B cell (primary cell): ENCODE data around the gene USP36. TPM values are rescaled to one million over a fixed set of nuclear protein-coding genes. Genes with fewer than 3 reads are reported as not detected.

Source experiments
- ATAC-seq: fragments of 200-7000 bp; cut with Tn5 transposase; one replicate; pipeline ENCODE4 v1.10.0; 2021; ENCODE audit warnings: low read depth, mild to moderate bottlenecking, moderate number of reproducible peaks, moderate library complexity
- CTCF ChIA-PET: fragments of 350-600 bp; sonication (Branson Sonifier 250); formaldehyde crosslinking; loops from one replicate; lab custom pipeline; 2021; ENCODE audit warnings: antibody characterized with exemption, inconsistent platforms; lab: Charles Lee
- POLR2A ChIA-PET: fragments of 350-600 bp; sonication (Branson Sonifier 250); formaldehyde crosslinking; loops from one replicate; lab custom pipeline; 2021; ENCODE audit warnings: antibody characterized with exemption; lab: Charles Lee
- DNase-seq: peaks from one replicate; pipeline ENCODE4 v3.0.0; 2013
- H2AFZ ChIP-seq: 2 replicates; pipeline ENCODE4 v1.6.1; 2012; ENCODE audit warnings: mild to moderate bottlenecking, low read depth, low read length; ENCODE audit not compliant: insufficient read depth, poor library complexity, severe bottlenecking
- H3K27ac ChIP-seq, 2 donors: 1 replicate in 1 of 2; 2 replicates in 1 of 2; pipeline ENCODE4 v1.5.1; 2012 to 2013; ENCODE audit warnings: low read length in 2 of 2, mild to moderate bottlenecking in 2 of 2, moderate library complexity in 1 of 2
- H3K27me3 ChIP-seq, 4 experiments: fragments of 200-600 bp in 1 of 4; sonication (generic) in 1 of 4; replicated peaks in 1 of 4; 1 replicate in 2 of 4; 2 replicates in 2 of 4; pipeline versions ENCODE4 v1.6.1 to v1.7.0; 2013 to 2016; ENCODE audit warnings: low read length in 3 of 4, mild to moderate bottlenecking in 2 of 4, mixed read lengths in 1 of 4, moderate library complexity in 1 of 4; ENCODE audit not compliant: insufficient read depth in 4 of 4, control insufficient read depth in 3 of 4; ENCODE audit errors: control extremely low read depth in 1 of 4
- H3K36me3 ChIP-seq, 2 experiments: replicated peaks in 1 of 2; 1 replicate in 1 of 2; 2 replicates in 1 of 2; pipeline versions ENCODE4 v1.6.1 to v1.7.1; 2013; ENCODE audit warnings: low read length in 1 of 2; ENCODE audit not compliant: insufficient read depth in 2 of 2, control insufficient read depth in 1 of 2; ENCODE audit errors: control extremely low read depth in 1 of 2, extremely low read depth in 1 of 2
- H3K4me1 ChIP-seq, 2 donors: fragments of 200-600 bp in 1 of 2; sonication (generic) in 1 of 2; 1 replicate in 1 of 2; 2 replicates in 1 of 2; pipeline versions ENCODE4 v1.5.1 to v1.6.1; 2013 to 2017; ENCODE audit warnings: low read length in 2 of 2; ENCODE audit not compliant: control insufficient read depth in 2 of 2, insufficient read depth in 2 of 2
- H3K4me2 ChIP-seq: replicated peaks from 2 replicates; pipeline ENCODE3; 2012; ENCODE audit warnings: mild to moderate bottlenecking, low read depth, low read length; ENCODE audit not compliant: poor library complexity, severe bottlenecking
- H3K4me3 ChIP-seq, 5 experiments: fragments of 200-600 bp in 1 of 5; sonication (generic) in 1 of 5; 1 replicate in 3 of 5; 2 replicates in 2 of 5; pipeline versions ENCODE4 v1.5.1 to v1.7.0; 2011 to 2016; ENCODE audit warnings: low read length in 4 of 5, mild to moderate bottlenecking in 4 of 5, low read depth in 2 of 5, control low read depth in 1 of 5, moderate library complexity in 1 of 5; ENCODE audit not compliant: insufficient read depth in 1 of 5; ENCODE audit errors: control extremely low read depth in 1 of 5, extremely low read depth in 1 of 5
- H3K79me2 ChIP-seq: fragments of 200-600 bp; sonication (generic); one replicate; pipeline ENCODE4 v1.6.0; 2016; ENCODE audit warnings: low read length; ENCODE audit not compliant: control insufficient read depth, insufficient read depth
- H3K9ac ChIP-seq: fragments of 200-600 bp; sonication (generic); 2 replicates; pipeline ENCODE4 v1.6.1; 2017; ENCODE audit warnings: mild to moderate bottlenecking, low read length, moderate library complexity
- H3K9me3 ChIP-seq, 3 donors: one replicate each; pipeline versions ENCODE4 v1.6.1 to v1.7.1; 2013; ENCODE audit warnings: low read length in 2 of 3; ENCODE audit not compliant: control insufficient read depth in 2 of 3, insufficient read depth in 1 of 3; ENCODE audit errors: control extremely low read depth in 1 of 3
- H4K20me1 ChIP-seq: 2 replicates; pipeline ENCODE4 v1.6.0; 2012; ENCODE audit warnings: mild to moderate bottlenecking, low read length; ENCODE audit not compliant: insufficient read depth, control insufficient read depth, poor library complexity, severe bottlenecking
- H3K27ac Mint-ChIP-seq: one replicate; pipeline ENCODE4 v1.8.0; 2021; ENCODE audit warnings: mixed read lengths
- H3K27me3 Mint-ChIP-seq: one replicate; pipeline ENCODE4 v1.8.0; 2021; ENCODE audit warnings: mixed read lengths
- H3K4me1 Mint-ChIP-seq: one replicate; pipeline ENCODE4 v1.8.0; 2021; ENCODE audit warnings: mixed read lengths
- H3K4me3 Mint-ChIP-seq: one replicate; pipeline ENCODE4 v1.8.0; 2021; ENCODE audit warnings: mixed read lengths
- H3K9me3 Mint-ChIP-seq: one replicate; pipeline ENCODE4 v1.8.0; 2022; ENCODE audit warnings: mixed read lengths; ENCODE audit not compliant: insufficient read depth
- EZH2 ChIP-seq: IDR thresholded peaks from 2 replicates; pipeline ENCODE4 v1.6.1; 2012; ENCODE audit warnings: borderline replicate concordance, low read depth, mild to moderate bottlenecking, moderate library complexity, low read length; ENCODE audit not compliant: insufficient read depth, poor library complexity, severe bottlenecking
- WGBS: methylation state at CpG from one replicate; pipeline ENCODE4 v1.1.5; 2013; ENCODE audit warnings: missing lambda C conversion rate; ENCODE audit not compliant: insufficient coverage; 5-methylcytosine and 5-hydroxymethylcytosine counted together
- intact Hi-C: fragments of 100-400 bp; cut with micrococcal nuclease; formaldehyde crosslinking; loops from one replicate; pipeline ENCODE4 v1.10.0; 2022
- polyA plus RNA-seq: library from polyadenylated mRNA; depleted of rRNA; stranded (reverse); fragments of >200 nt; gene quantifications from 2 replicates; pipeline ENCODE4 v1.2.3, GENCODE V29; 2012
- total RNA-seq, 2 donors: library from RNA; stranded (reverse); fragments of 120-200 nt in 1 of 2; gene quantifications; 1 replicate in 1 of 2; 2 replicates in 1 of 2; pipeline versions ENCODE4 v1.2.3 to v1.2.4, GENCODE V29; 2013 to 2022
- TF ChIP-seq, protein P1 (sequence below): fragments of 200-600 bp; IDR thresholded peaks from one replicate; pipeline ENCODE4 v1.8.0; 2022; ENCODE audit warnings: antibody characterized with exemption, mild to moderate bottlenecking

Gene USP36
- total and polyA plus RNA-seq, 2 donors (not counting 1 experiment from before 2014, with no cell fraction given) = 52.2 to 137 TPM

GRCh38 chr17:78785663-78786057 is 55.0 kb downstream of the USP36 start:
- H3K9me3 ChIP-seq = no peaks in the 10 kb centered on the region
- no peak overlapping the region for H3K27ac Mint-ChIP-seq
- intact Hi-C loops = loop anchor here (5.0 kb wide), 1 partner anchor 42 kb away; no protein-coding TSS in a partner anchor
- H3K27me3 Mint-ChIP-seq = no peaks in the 10 kb centered on the region
- peaks cover 0 to 20% of the 10 kb centered on the region in 2 donors for H3K4me1 ChIP-seq
- no peak overlapping the region for H3K9ac ChIP-seq
- ChIA-PET CTCF (interaction anchor here (0.7 to 1.4 kb wide), 6 partner anchors 12 to 272 kb away, joined by 3 to 5 read pairs (median 3); no protein-coding TSS in a partner anchor), POLR2A (interaction anchor here (0.7 to 1.1 kb wide), 2 partner anchors 51 to 606 kb away, joined by 4 read pairs; no protein-coding TSS in a partner anchor)
- no peaks in the 10 kb centered on the region for H3K36me3 ChIP-seq
- H3K4me1 Mint-ChIP-seq = peaks cover 18% of the 10 kb centered on the region
- TF ChIP-seq, protein P1, sequence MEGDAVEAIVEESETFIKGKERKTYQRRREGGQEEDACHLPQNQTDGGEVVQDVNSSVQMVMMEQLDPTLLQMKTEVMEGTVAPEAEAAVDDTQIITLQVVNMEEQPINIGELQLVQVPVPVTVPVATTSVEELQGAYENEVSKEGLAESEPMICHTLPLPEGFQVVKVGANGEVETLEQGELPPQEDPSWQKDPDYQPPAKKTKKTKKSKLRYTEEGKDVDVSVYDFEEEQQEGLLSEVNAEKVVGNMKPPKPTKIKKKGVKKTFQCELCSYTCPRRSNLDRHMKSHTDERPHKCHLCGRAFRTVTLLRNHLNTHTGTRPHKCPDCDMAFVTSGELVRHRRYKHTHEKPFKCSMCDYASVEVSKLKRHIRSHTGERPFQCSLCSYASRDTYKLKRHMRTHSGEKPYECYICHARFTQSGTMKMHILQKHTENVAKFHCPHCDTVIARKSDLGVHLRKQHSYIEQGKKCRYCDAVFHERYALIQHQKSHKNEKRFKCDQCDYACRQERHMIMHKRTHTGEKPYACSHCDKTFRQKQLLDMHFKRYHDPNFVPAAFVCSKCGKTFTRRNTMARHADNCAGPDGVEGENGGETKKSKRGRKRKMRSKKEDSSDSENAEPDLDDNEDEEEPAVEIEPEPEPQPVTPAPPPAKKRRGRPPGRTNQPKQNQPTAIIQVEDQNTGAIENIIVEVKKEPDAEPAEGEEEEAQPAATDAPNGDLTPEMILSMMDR = no peak
- TF ChIP-seq EZH2 = no peak
- no peak overlapping the region for H3K4me3 ChIP-seq
- DNase-seq (no peak), ATAC-seq (no peak)
- H2AFZ ChIP-seq = no peak overlapping the region
- no CpG with 5 or more reads among the region's 1 CpG for WGBS
- no peaks in the 10 kb centered on the region for H3K27me3 ChIP-seq
- H4K20me1 ChIP-seq = no peaks in the 10 kb centered on the region
- no peak overlapping the region for H3K4me3 Mint-ChIP-seq
- no peak overlapping the region for H3K27ac ChIP-seq
- no peaks in the 10 kb centered on the region for H3K9me3 Mint-ChIP-seq
- H3K79me2 ChIP-seq = peaks cover 19% of the 10 kb centered on the region
- H3K4me2 ChIP-seq = no peak overlapping the region

- WGBS = 97% methylated on average over 8 of the region's 12 CpGs
- Histone ChIP-seq H3K4me2 (no peak overlapping the region), H3K27ac (no peak overlapping the region), H2AFZ (no peak overlapping the region), H3K27me3 (no peaks in the 10 kb centered on the region), H3K79me2 (peaks cover 24% of the 10 kb centered on the region), H3K36me3 (no peaks in the 10 kb centered on the region), H3K9me3 (no peaks in the 10 kb centered on the region), H4K20me1 (no peaks in the 10 kb centered on the region), H3K4me3 (no peak overlapping the region), H3K9ac (no peak overlapping the region), H3K4me1 (peaks cover 4 to 25% of the 10 kb centered on the region in 2 donors)
- Mint-ChIP-seq H3K27ac (no peak overlapping the region), H3K4me3 (no peak overlapping the region), H3K9me3 (no peaks in the 10 kb centered on the region), H3K4me1 (peaks cover 21% of the 10 kb centered on the region), H3K27me3 (no peaks in the 10 kb centered on the region)
- POLR2A ChIA-PET = interaction anchor here (0.7 to 1.1 kb wide), 2 partner anchors 50 to 606 kb away, joined by 4 read pairs; no protein-coding TSS in a partner anchor
- TF ChIP-seq EZH2 = no peak
- TF ChIP-seq, protein P1 = no peak
- DNase-seq (no peak), ATAC-seq (no peak)
- CTCF ChIA-PET = interaction anchor here (0.7 to 1.4 kb wide), 8 partner anchors 11 to 76 kb away, joined by 3 to 5 read pairs (median 4); no protein-coding TSS in a partner anchor
- intact Hi-C loops = loop anchor here (5.0 kb wide), 1 partner anchor 42 kb away; no protein-coding TSS in a partner anchor
These were observed 55.5 kb downstream of the USP36 start for GRCh38 chr17:78785011-78785662.
